Activated CD4-positive, alpha-beta T cell treated with anti-CD3 and anti-CD28 coated beads, Interleukin-2, amount 50 U/mL, for 24 hours (primary cell): ENCODE measurements around the gene KAZN.

Source experiments
- DNase-seq, 2 donors: peaks; one replicate each; pipeline ENCODE4 v3.0.0-alpha.2; 2020; ENCODE audit warnings: low read depth in 1 of 2, low spot score in 1 of 2

KAZN gene

DNA sequence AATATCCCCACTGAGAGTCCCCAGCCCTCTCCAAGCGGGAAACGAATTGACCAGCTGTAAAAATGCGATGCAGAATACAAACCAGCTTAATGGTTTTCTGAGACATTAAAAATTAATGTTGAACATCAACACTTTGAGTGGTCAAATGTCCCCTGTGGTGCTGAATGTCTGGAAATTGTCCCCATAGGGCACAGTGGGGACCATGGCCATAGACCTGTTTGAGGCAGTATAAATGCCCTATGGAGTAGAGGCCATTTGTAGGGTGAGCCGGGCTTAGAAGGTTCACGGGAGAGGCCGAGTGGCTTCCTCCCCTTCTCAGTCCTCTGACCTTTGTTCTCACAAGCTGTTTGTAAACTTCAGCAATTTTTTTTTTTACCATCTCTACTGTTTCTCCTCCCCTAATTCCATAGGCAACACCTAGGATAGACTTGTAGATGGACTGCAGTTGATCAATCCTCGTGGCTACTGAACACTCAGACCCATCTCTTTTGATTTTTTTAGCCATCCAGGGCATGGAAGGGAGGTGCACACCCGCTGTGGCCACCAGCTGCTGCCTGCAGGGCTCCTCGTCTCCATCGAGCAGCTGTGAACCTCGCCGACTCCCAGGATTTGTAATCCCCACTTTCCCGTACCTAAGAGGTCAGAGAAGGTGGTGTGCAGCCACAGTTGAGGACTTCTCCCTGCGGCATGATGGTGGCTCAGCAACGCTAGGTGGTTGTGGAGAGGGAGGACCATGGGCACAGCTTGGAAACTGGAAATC, 41.0 kb downstream of the KAZN start:
- DNase-seq, result no peak

DNA sequence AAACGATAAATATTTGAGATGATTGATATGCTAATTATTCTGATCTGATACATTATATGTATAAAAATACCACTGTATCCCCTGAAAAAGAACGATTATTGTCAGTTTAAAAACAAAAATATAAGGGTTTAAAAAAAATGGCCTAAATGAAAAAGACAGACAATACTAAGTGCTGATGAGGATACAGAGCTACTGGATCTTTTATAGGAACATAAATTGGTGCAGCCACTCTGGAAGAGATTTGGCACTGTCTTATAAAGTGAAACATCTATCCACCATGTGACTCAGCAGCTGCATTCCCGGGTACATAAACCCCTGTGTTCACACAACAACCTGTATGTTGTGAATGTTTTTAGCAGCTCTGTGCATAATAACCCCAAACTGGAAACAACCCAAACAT, 44.2 kb downstream of the KAZN start:
- no peak for DNase-seq

DNA sequence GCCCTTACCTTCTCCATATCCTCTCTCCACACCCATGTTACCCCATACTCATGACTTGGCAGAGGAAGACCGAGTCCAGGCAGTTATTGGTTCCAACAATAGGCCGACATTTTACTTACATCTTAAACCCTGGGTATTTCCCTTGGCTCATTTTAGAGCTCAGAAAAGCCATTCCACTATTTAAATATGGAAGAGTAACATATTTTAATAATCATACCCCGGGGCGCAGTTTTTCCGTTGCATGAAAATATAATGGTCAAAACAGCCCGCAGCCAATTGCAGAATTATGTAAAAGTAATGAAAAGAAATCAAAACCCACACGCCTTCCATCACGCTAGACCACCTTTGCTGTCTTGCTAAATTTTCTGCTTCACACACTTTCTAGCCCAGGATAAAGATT, 48.5 kb downstream of the KAZN start:
- DNase-seq, result no peak

DNA sequence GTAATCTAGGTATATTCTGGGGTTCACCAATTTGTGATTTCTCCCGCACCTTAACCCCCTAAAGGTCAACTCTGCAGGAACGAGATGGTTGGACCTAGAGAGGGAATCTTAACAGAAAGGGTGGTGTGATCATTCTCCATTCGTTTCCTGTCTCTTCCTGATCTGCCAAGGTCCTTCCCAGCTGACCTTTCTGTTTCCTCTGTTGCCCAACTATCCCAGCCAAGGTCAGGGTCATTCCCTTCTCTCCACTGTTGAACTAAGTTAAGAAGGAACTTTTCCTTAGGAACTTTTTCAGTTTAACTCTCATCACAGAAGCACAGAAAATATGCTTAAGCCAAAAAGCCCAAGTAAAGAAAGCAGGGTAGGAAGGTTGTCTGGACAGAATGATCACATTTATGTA, 49.3 kb downstream of the KAZN start:
- DNase-seq, result no peak

DNA sequence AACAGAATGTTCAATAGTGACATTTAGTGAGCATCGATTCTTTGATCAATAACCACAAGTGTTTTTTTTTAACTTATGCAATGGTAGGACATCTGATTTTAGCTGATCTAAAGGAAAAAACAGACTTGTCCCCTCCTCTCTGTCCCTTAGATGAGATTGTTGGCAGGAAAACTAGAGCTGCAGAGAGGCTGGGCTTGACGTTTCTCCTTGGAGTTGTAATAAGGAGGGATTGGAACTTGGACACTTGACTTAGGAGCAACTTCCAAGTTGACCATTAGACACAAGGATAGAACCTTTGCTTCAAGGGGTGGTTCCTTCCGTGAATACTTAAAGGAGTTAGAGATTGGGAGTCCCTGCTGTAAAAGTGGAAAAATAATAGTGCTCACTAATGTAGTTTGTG, 49.9 kb downstream of the KAZN start:
- DNase-seq, result no peak

DNA sequence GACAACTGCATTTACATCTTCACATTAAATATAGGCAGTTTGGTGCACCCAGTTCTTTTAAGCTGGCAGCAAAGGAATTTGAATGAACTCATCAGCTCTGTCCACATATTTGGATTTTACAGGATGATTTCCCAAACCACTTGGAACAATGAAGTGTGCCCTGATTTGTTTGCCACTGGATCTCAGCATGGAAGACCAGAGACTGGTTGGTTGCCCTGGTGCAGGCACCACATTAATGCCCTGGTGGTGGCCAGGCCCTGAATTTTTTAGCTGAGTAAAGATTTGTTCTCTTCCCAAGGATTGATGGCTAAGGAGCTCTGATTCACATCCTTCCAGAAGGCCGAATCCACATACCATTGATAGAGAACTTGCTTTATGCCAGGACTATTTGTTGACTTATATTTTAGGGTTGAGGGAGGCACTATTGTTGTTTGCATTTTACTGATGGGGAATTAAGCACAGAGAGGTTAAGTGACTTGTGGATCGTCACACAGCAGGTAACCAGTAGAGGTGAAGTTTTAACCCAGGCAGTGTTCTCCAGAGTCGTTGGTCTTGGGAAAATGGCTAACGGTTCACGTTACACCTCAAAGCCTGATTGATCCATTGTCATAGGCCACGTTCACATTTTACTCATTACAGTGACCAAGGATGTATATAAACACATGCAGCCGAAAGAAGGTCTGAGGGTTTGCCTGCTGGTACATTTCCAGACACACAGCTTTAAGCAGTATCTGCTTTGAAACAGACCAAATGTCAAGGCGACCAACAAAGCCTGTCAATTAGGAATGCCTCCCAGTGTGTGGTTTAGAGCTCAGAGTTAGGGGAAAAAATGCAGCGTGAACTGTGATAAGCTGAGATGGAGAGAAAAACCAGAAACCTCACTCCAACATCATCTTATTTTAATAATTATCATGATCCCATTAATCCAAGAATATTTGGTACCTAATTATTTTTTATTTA, 50.7 kb downstream of the KAZN start:
- no peak for DNase-seq

DNA sequence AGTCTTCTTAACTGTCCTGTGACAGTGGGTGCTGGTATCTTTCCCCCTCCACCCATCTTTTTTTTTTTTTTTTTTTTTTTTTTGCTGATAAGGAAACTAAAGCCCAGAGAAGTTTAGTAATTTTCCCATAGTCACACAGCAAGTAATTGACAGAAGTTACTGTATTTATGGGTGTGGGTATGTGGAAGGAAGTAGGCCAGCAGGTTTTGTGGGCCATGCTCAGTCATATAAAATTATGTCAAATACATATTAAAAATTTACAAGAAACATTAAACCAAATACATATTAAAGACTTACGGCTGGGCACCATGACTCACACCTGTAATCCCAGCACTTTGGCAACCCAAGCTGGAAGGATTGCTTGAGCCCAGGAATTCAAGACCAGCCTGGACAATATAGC, 51.5 kb downstream of the KAZN start:
- DNase-seq, result no peak

DNA sequence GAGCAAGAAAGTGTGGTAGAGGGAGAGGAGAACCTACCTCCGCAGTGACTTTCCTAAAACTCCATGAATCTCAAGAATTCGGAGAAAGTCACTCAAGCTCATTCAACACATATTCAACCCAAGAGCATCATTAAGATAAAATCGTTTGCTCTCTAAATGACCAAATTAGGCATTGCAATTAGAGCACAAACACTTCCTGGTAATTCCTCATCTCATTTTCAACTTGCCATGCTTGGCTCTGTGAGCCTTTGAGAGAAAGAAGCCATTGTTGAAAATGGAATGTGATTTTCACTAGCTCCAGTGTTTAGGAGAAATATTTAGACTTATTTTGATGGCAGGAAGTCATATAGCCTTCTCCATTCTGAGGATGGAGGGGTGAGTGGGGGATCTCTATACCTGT, 52.5 kb downstream of the KAZN start:
- no peak for DNase-seq

DNA sequence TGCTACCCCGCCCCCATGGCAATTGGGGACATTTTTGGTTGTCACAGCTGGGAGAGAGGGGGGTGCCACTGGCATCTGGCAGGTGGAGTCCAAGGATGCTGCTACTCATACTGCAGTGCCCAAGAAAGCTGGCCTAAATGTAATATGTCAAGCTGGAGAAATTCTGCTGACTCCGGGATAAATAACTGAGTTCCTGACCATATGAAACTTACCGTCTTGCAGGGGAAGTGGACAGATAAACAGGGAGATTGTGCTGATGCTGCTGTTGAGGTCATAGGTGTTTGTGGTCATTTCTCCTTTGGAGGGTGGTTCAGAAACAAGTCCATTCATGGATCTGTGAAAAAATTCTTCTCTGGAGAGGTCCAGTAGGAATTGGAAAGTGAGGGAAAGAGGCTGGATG, 54.4 kb downstream of the KAZN start:
- DNase-seq, result no peak

DNA sequence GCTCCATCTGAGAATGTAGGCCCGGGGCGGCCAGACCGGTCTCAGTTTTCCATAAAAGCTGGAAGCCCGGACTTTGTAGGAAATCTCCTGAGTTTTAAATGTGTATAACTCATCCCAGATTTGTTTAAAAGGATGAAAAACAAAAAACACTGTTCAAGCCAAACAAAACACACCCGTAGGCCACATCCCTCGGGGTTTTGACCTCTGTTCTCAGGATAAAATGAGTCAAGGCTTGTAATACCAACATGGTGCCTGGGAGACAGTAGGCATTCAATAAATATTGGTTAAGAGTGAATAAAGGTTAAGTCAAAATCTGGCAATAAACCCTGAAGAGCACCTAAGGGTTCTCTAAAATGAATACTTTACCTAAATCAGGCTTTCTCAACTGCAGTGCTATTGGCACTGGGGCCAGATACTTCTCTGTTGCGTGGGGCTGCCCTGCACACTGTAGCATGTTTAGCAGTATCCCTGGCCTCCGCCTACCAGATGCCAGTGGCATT, 55.0 kb downstream of the KAZN start:
- no peak for DNase-seq

DNA sequence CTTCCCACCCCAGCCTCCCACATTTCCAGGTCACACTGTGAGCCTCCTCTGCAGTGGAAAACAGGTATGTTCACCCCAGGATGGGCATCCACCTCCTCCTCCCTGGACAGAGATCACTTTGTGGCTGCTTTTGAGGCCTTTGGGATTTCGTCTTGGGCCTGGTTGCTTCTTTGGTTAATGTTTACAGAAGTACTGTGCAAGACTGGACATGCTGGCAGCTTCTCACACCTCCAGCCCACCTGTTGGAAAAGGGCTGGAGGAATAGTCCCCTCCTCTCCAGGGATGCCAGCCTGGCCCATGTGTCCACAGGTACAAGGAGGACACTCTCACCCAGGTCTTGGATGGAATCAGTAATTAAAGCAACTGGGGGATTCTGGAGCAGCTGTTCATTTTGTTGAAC, 56.1 kb downstream of the KAZN start:
- no peak for DNase-seq

DNA sequence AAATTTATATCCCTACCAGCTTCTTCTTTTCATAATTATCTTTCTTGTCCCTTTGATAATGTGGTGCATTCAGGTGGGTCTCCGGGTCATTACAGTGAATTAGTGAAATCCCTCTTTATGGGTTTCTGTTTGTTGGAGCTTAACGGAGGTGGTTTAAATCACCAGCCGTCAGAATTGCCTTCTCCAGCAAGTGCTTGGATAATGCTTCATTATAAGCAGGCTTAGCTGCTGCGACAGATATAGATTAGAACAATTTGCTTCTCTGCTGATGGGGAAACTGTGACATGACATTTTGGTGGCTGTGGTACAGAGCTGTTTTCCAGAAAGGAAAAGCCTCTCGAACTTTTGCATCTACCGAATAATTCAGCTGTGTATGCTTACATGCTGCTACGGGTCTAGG, 56.9 kb downstream of the KAZN start:
- no peak for DNase-seq

DNA sequence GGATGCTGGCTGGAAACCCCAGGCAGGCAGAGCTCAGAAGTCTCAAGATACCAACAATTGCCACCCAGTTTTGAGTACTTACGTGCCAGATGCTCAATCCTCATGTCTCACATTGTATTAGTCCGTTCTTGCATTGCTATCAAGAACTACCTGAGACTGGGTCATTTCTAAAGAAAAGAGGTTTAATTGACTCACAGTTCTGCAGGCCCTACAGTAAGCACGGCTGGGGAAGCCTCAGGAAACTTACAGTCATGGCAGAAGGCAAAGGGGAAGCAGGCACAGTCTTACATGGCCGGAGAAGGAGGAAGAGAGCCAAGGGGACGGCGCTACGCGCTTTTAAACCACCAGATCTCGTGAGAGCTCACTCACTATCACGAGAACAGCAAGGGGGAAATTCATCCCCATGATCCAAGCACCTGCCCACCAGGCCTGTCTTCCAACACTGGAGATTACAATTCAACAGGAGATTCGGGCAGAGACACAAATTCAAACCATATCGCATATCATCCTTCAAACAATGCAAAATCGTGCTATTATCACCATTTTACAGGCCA, 58.0 kb downstream of the KAZN start:
- DNase-seq, result no peak

DNA sequence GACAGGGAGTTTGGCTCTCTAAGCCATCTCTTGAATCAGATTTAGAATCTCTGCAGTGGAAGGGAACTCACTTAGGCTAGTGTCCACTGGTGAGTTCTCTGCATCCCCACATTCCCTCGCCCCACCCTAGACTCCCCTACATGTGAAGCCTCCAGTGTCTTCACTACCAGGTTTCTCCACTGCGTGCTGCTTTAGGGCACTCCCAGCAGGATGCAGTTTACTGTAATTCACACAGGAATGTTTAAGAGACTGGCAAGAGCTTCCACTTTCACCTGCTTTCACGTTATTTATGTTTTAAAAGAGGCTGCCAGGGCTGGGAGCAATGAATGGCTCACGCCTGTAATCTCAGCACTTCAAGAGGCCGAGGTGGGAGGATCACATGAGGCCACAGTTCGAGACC, 60.2 kb downstream of the KAZN start:
- no peak for DNase-seq

DNA sequence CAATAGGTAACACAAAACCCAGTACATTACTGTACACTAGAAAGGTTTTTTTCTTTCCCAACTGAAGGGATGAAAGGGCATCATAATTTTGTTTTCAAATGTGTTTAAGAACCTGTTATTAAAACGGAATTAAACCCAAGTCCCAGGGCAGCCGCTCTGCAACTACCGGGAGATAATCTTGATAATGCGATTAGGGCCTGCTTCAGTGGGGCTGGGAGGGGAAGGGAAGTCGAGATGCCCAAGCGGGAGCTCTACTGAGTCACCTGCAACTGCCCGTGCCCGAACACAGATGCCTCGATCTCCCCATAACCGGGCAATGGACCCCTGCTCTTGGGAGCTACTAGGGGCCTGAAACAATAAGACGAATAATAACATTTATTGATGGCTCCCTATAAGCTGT, 61.4 kb downstream of the KAZN start:
- DNase-seq, result no peak

DNA sequence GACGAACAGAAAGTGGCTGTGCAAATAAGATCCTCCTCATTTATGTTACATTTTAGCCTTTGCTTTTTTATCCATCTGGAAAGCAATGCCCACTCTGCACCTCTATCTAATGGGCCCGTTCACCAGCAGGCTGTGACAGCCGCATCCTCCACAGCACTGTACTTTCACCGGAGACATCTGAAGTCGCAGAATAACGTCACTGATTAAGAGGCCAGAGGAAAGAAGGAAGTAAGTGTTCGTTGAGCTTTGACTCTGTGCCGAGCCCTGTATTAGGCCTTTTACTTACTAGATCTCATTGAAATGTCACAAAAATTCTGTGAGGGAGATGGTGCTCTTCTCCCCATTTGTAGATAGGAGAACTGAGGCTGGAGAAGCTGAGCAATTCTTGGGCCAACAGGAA, 62.3 kb downstream of the KAZN start:
- no peak for DNase-seq

DNA sequence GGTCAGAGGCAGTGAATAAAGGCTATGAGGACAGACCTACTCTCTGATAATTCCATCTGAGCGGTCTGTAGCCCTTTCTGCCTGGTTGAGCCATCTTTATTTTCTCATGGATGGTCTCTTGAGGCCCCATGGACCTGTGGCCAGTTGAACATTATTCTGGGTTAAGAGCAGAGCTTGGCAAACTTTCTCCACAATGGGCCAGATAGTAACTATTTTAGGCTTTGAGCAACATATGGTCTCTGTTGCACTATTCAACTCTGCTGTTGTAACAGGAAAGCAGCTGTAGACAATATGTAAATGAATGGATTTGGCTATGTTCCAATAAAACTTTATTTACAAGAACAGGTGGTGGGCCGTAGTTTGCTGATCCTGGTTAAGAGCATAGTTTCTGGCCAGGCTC, 62.7 kb downstream of the KAZN start:
- no peak for DNase-seq

DNA sequence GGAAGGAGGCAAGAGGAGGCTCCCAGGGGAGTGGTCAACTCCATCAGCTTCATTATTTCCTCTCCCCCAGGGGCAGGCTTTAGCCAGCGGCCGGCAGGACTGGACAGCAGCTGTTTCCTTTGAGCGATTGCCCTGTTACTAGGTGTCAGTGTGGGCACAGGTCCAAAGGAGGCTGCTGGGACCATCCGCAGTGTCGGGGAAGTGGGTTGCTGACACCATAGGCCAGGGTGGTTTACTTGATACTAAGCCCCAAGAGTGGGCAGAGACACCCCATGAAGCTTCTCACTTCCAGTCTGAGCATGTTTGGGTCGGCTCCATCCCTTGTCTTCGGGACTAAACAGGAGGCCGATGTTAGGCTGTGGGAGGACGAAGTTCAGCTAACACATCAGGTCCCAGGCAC, 63.6 kb downstream of the KAZN start:
- no peak for DNase-seq

DNA sequence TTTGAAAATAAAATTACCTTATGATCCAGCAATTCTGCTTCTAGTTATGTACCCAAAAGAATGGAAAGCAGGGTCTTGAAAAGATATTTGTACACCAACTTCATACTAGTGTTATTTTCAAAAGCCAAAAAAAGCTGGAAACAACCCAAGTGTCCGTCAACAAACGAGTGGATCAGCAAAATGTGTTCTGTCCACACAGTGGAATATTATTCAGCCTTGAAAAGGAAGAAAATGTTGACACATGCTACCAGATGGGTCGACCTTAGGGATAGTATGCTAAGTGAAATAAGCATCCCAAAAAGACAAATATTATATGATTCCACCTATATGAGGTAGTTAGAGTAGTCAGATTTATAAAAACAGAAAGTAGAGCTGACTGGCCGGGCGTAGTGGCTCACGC, 65.3 kb downstream of the KAZN start:
- no peak for DNase-seq

DNA sequence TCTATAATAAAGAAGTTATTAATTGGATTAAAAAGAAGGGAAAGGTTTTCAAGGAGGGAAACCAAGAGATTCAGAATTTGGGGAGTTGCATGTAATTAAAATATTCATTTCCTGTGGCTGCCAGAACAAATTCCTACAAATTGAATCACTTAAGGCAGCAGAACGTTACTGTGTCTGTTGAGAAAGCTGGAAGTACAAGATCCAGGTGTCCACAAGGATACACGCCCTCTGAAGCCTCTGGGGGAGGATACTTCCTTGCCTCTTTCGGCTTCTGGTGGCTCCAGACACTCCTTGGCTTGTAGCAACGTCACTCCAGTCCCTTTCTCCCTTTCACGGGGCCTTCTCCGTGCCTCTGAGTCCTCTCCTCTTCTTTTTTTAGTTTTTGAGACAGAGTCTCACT, 67.9 kb downstream of the KAZN start:
- DNase-seq, result no peak

DNA sequence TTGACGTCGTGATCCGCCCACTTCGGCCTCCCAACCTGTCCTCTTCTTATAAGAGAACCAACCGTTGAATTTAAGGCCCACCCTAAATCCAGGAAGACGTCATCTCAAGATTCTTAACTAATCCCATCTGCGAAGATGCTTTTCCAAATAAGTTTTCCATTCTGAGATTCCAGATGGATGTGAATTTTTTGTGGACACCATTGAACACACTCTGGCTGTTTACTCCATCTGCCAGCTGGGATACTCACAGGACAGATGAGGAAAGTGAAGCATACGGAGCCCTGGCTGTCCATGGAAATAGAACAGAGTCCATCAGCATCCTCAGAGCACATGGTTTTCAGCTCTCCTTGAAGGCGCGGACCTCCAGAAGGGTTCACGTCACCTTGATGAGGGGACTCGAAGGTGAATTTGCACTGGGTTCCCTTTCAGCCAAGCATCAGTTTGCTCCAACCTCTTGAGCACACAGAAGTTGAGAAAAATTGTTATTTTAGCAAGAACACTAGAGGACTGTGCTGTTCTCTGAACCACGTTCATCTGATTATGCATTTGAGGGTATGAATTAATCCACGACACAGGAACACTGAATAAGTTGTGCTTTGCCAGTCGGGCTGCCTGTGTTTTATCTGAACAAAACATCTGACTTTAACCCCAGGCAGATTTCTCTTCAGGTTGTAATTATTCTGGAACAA, 68.6 kb downstream of the KAZN start:
- DNase-seq, result no peak

DNA sequence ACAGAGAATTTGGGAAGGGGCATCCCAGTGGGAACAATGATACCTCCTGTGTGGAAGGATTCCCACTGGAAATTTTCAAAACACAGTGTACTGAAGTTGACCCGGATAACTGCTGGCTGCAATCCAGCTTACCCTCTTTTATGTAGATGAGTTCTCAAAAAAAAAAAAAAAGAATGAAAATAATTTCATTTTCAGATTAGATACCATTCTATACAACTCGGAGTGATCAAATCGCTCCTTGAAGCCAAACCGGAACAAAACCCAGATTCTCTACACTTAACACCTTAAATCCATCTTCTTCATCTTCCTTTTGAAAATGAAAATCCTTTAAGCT, 69.1 kb downstream of the KAZN start:
- DNase-seq, result no peak
